Measurements from ENCODE around the gene JAZF1.

- TF ChIP-seq EP300 (IDR thresholded peaks at IDR 0.05) (no peak), CTCF (IDR thresholded peaks at IDR 0.05) (no peak)
Measured at GRCh38 chr7:28003408-28003807, 177.2 kb downstream of the JAZF1 start.
